Hindlimb muscle (tissue), 1 donor: ENCODE results near the gene TADA3. TPM values are rescaled to one million over a fixed set of nuclear protein-coding genes. Genes with fewer than 3 reads are reported as not detected.

Experiments
- DNase-seq: peaks from one replicate; pipeline ENCODE4 v3.0.0-alpha.2; 2013
- polyA plus RNA-seq: library from polyadenylated mRNA; unstranded; fragments of 120-200 nt; gene quantifications from one replicate; pipeline ENCODE4 v1.2.1, GENCODE V29; 2013; ENCODE audit not compliant: insufficient read length

TADA3 gene, protein sequence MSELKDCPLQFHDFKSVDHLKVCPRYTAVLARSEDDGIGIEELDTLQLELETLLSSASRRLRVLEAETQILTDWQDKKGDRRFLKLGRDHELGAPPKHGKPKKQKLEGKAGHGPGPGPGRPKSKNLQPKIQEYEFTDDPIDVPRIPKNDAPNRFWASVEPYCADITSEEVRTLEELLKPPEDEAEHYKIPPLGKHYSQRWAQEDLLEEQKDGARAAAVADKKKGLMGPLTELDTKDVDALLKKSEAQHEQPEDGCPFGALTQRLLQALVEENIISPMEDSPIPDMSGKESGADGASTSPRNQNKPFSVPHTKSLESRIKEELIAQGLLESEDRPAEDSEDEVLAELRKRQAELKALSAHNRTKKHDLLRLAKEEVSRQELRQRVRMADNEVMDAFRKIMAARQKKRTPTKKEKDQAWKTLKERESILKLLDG
- polyA plus RNA-seq = 68.8 TPM

DNA sequence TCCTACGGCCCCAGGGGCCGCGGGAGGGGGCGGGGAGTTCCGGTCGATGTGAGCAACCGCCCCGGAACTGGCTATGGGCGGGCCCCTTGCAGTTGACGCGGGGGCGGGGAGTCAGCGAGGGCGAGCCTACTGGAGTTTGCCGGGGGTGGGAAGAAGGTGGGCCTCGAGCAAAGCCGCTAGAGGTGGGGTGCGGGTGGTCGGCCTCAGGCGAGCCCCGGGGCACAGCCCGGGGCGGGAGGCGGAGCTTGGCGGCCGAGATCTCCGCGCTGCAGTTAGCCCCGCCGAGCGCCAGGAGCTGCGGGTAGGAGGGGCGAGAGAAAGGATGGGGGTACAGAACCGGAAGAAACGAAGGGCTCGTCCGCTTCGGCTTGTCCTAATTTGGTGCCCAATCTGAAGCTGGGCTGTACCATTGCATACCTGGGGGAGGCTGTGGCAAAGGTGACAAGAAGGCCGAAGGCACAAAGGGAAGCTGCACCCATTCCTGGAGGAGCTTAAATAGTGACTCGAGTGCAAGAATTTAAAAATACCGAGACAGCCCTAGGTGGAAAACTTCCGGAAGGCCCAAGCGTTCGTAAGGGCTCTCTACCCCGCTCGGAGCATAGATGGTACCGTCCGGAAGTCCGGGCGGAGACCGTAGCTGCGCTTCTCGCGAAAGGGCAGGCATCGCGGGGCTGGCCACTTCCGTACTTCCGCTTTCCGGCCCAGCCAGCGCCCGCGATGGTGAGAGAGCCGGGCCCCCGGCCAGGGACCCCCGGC is at the start of gene TADA3, which contains the start of gene ARPC4:
Gene TADA3, minus strand, starts transcription at position 69 of the 756 bp plus-strand sequence. CDS start 1,007 bp downstream, outside the sequence.
Gene ARPC4, plus strand, starts transcription at position 678 of the 756 bp plus-strand sequence. Its CDS starts 40 bp downstream, at position 718.
- DNase-seq = peak; percentile 94

DNA sequence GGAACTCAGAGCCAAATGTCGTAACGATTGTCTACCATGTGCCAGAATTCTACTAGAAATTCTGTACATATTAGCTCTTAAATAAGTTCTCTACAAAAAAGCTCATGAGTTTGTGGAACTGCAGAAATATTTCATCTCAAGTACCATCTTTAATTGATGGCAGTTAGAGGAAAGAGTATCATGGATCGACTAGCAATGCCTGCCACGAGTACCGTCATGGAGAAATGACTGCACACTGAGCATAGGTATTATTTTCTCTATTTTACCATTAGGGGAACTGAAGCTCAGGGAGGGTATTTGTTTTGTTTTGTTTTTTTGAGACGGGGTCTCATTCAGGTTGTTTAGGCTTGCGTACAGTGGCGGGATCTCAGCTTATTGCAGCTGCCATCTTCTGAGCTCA is 48.7 kb upstream of the TADA3 start:
- no peak for DNase-seq

- no peak for DNase-seq
Observed at GRCh38 chr3:9838856-9839255, 46.6 kb upstream of the TADA3 start.

DNA sequence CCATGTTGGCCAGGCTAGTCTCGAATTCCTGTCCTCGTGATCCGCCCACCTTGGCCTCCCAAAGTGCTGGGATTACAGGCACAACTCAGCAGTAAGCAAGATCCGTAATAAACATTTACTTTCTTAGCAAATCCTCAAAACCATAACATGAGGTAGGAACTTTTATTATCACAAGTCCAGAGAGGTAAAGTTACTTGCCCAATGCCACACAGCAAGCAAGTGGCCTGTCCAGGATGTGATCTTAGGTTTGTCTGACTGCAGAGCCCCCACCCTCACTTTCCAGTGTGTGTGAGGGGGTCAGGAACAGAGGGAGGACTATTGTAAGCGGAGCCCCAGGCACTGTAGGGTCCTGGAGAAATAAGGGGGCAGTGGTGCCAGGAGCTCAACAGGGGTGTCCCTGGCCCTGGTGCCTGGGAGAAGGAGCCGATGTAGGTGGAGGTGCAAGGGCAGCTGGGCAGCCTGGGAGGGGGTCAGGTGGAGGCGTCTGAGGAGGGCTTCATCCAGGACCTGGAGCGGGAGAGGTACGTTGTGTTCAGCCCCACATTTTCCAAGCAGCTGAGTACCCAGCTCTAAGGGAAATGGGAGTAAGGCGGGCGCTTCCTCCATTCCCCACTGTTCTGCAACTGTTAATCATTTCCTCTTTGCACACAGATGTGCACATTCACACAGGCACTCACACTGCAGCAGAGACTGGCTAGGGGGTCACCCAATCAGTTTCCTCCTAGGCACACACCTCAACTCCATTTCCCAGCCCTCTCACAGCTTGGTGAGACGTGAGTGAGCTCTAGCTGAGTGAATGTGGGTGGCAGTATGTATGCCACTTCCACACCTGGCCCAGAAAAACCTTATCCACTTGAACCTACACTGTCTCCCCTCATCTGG is 45.7 kb upstream of the TADA3 start:
- no peak for DNase-seq

- DNase-seq = no peak
Observed at GRCh38 chr3:9834520-9835380, 42.5 kb upstream of the TADA3 start.

DNA sequence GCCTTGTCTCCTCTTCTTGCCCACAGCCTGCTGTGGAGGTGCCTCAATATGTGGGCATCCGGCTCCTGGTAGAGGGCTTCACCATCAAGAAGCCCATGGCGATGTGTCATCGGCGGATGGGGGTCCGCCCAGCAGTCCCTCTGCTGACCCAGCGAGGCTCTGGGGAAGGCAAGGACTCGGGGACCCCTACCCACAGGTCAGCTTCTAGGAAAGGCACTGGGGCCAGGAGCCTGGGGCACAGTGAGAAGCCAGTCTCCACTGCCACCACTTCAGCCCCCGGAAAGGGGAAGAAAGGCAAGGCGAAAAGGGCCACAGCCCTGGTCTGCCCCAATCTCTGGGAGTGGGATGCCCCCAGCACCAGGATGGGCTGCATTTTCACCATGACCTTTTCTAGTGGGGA is 40.8 kb upstream of the TADA3 start:
- no peak for DNase-seq

GRCh38 chr3:9831253-9831652 is 39.0 kb upstream of the TADA3 start:
- DNase-seq = no peak

GRCh38 chr3:9828801-9829755 is 36.8 kb upstream of the TADA3 start:
- DNase-seq = no peak

GRCh38 chr3:9826815-9827573 is 34.7 kb upstream of the TADA3 start:
- no peak for DNase-seq

DNA sequence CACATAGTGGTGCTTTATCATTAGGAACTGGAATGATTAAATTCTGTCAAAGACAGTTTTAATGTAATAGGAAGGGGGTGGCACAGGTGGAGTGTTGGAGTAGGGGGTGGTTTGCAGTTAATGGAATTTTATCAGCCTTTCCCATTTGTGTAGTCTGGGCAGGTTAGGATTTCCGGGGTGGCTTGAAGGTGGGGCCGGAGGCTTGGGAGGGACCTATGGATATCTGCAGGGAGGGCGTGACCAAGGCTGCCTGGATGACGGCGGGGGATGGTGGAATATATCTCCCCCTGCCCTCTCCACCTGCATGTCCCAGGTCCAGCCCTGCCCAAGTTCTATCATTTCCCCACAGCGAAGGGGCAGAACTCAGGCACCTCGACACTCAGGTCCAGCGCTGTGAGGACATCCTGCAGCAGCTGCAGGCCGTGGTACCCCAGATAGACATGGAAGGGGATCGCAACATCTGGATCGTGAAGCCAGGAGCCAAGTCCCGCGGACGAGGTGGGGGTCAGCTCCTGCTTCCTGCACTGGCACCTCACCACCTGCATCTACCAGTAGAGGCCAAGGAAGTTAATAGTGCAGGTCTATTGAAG is 33.3 kb upstream of the TADA3 start:
- no peak for DNase-seq

DNA sequence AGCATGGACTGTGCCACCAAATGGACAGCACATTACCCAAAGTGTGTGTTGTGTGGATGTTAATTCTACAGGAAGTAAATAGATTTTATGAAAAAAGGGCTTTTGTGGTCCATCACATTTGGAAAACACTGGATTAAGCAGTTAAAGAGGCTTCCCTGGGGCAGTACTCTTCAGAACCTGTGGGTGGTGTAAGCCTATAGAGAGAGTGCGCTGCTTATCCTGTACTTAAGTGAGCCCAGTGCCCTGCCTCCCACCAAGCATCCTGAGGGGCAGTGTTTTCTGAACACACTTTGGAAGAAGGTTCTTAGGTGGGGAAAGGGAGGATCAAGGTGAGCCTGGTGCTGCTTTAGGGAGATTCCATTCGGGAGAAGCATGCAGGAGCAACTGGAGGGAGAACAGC is 28.7 kb upstream of the TADA3 start:
- DNase-seq = no peak

GRCh38 chr3:9820543-9820942 is 28.3 kb upstream of the TADA3 start:
- DNase-seq = no peak

DNA sequence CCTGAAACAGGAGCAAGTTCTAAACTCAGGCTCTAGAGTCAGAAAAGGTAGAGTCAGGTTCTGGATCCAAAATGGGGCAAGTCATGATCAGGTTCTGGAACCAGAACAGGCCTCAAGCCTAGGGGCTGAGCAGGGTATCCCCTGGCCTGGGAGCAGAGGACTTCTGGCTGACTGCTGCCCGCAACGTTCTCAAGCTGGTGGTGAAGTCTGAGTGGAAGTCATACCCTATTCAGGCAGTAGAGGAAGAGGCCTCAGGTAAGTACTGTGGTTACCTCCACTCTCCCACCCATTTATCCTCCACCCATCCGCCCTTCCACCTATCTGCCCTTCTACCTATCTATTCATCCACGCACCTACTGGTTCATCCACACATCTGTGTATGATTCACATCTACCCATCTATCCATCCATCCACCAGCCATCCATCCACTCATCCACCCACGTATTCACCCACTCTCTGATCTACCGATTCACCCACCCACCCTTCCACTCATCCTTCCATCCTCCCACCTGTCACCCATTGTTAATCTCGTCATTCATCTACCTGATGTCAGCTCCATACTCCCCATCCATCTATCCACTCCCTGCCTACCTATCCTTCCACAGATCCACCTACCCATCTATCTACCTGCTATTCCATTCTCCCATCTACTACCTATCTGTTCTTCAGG is 26.5 kb upstream of the TADA3 start:
- DNase-seq = no peak

DNA sequence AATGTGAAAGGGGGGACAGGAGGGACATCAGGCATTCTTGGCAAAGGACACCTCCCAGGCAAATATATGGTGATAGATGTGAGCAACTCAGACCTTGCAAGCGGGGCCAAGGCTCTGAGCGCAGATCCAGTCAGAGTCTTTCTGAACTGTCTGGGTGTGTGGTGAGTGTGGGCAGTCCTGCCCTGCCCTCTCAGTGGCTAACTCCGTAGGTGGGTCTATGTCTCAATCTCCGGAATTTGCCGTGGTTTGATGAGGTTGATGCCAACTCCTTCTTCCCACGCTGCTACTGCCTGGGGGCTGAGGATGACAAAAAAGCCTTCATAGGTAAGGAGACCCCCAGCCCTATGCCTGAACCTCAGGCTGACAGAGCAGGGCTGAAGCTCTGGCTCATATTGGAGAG is 25.2 kb upstream of the TADA3 start:
- DNase-seq = no peak

DNA sequence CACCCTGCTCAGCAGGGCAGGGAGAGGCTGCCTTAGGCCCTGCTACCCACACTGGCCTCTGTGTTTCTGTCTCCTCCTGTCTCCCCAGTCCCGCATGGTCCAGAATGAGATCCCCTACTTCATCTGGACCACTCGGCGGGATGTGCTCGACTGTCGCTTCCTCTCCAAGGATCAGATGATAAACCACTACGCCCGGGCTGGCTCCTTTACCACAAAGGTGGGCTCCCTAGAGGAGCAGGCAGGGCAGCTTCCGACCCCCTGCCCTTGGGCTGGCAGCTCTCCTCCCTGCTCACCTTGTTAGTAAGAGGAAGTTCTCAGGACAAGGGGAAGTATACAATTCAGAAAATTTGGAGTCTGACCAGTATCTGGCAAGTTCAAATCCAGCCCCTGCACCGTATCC is 23.7 kb upstream of the TADA3 start:
- no peak for DNase-seq

- no peak for DNase-seq
Observed at GRCh38 chr3:9812870-9813483, 20.7 kb upstream of the TADA3 start.

GRCh38 chr3:9810846-9811245 is 18.6 kb upstream of the TADA3 start:
- DNase-seq = no peak

DNA sequence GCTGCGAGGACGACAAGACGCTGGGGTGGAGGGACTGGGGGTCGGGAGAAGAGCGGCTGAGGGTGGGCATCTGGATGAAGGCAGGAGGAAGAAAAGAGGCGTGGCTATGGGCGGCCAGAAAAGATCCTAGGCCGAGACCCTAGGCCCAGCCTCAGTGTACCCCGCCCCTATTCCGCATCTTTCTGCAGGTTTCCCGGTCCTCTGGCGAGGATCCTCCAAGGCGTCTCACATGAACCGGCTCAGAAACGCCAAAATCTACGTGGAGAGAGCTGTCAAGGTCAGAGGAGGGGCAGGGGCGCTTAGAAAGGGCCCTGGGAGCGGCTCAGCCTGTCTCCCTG is 18.1 kb upstream of the TADA3 start:
- peak; percentile 40 for DNase-seq
